KOPT-K1 (cell line): Measurements from ENCODE around the gene DHDH.
"Not testable (repeated sequence)": the region's sequence is repeated elsewhere in the genome, so short reads cannot be mapped to it uniquely, and the experiment has no call there.

ENCODE experiments used
- H3K27ac ChIP-seq: fragments of 200-600 bp; sonication (generic); 2 replicates; pipeline ENCODE4 v1.5.1; 2016; ENCODE audit warnings: antibody characterized with exemption, mild to moderate bottlenecking, low read depth, low read length; ENCODE audit not compliant: poor library complexity, severe bottlenecking
- H3K36me3 ChIP-seq: fragments of 200-600 bp; sonication (generic); 2 replicates; pipeline ENCODE4 v1.5.1; 2017; ENCODE audit warnings: antibody characterized with exemption, mild to moderate bottlenecking, low read length, moderate library complexity; ENCODE audit not compliant: insufficient read depth
- H3K9me3 ChIP-seq: fragments of 200-600 bp; sonication (generic); 2 replicates; pipeline ENCODE4 v1.5.1; 2017; ENCODE audit warnings: antibody characterized with exemption, low read length, mild to moderate bottlenecking; ENCODE audit not compliant: insufficient read depth, poor library complexity, severe bottlenecking

DHDH gene

DNA sequence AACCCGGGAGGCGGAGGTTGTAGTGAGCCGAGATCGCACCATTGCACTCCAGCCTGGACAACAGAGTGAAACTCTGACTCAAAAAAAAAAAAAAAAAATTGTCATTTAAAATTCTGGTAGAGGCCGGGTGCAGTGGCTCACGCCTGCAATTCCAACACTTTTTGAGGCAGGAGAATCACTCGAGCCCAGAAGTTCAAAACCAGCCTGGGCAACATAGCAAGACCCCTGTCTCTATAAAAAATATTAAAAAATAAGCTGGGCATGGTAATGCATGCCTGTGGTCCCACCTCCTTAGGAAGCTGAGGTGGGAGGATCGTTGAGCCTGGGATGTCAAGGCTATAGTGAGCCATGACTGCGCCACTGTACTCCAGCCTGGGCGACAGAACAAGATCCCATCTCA lies 27.2 kb upstream of the DHDH start:
- H3K9me3 ChIP-seq: no peaks in the 10 kb centered on the region
- H3K27ac ChIP-seq: no peak overlapping the region
- H3K36me3 ChIP-seq: peaks cover 68% of the 10 kb centered on the region

- H3K9me3 ChIP-seq: no peaks in the 10 kb centered on the region
- H3K36me3 ChIP-seq: peaks cover 74% of the 10 kb centered on the region
- no peak overlapping the region for H3K27ac ChIP-seq
These were observed 25.8 kb upstream of the DHDH start for GRCh38 chr19:48907671-48908070.

DNA sequence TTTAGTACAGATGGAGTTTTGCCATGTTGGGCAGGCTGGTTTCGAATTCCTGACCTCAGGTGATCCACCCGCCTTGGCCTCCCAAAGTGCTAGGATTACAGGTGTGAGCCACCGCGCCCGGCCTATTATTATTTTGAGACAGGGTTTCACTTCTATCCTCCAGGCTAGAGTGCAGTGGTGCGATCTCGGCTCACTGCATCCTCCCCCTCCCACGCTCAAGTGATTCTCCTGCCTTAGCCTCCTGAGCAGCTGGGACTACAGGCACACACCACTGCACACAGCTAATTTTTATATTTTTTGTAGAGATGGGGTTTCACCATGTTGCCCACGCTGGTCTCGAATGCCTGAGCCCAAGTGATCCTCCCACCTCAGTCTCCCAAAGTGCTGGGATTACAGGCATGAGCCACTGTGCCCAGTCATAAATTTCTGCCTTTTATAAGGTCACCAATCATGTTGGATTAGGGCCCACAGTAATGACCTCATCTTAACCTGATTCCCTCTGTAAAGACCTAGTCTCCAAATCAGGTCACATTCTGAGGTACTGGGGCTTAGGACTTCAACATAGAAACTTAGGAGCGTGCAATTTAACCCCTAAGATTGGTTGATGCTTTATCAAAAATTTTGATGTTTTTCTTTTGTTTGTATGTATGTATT lies 23.9 kb upstream of the DHDH start:
- H3K9me3 ChIP-seq, H3K27ac ChIP-seq: not testable (repeated sequence)
- peaks cover 85% of the 10 kb centered on the region for H3K36me3 ChIP-seq

DNA sequence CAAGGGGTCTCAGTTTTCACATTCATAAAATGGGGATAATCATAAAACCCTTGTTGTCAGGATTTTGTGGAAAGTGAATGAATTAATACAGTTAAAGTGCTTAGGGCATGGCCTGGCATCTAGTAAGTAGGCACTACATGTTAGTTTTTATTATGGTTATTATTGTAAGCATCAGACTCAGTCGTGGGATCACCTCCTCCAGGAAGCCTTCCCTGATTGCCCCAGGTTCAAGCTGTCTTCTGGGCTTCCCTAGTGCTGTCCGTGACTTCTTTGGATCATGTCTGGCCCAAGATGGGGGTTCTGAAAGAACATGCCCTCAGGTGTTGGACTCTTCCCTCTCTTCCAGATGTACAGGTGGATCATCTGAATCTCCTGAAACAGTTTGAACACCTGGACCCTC lies 22.7 kb upstream of the DHDH start:
- Histone ChIP-seq H3K36me3 (peaks cover 86% of the 10 kb centered on the region), H3K27ac (no peak overlapping the region), H3K9me3 (no peaks in the 10 kb centered on the region)

GRCh38 chr19:48913114-48913889 lies 20.2 kb upstream of the DHDH start:
- no peak overlapping the region for H3K27ac ChIP-seq
- H3K36me3 ChIP-seq: peaks cover 90% of the 10 kb centered on the region
- no peaks in the 10 kb centered on the region for H3K9me3 ChIP-seq

GRCh38 chr19:48914181-48914580 lies 19.3 kb upstream of the DHDH start:
- Histone ChIP-seq H3K36me3 (peaks cover 90% of the 10 kb centered on the region), H3K9me3 (no peaks in the 10 kb centered on the region)

DNA sequence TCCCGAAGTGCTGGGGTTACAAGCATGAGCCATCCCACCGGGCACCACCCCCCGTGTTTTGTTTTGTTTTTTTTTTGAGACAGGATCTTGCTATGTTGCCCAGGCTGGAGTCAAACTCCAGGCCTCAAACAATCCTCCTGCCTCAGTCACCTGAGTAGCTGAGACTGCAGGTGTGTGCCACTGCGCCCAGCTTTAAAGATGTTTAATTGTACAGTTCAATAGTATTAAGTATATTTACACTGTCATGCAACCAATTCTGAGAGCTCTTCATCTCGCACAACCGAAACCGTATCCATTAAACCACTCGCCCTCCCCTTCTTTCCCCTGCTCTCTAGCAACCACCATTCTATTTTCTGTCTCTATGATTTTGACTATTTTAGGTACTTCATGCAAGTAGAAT lies 17.7 kb upstream of the DHDH start:
- H3K27ac ChIP-seq: no peak overlapping the region
- H3K36me3 ChIP-seq: peaks cover 88% of the 10 kb centered on the region
- no peaks in the 10 kb centered on the region for H3K9me3 ChIP-seq

More at GRCh38 chr19:48914181-48914580, 19.3 kb upstream of the DHDH start:
- H3K27ac ChIP-seq: no peak overlapping the region

DNA sequence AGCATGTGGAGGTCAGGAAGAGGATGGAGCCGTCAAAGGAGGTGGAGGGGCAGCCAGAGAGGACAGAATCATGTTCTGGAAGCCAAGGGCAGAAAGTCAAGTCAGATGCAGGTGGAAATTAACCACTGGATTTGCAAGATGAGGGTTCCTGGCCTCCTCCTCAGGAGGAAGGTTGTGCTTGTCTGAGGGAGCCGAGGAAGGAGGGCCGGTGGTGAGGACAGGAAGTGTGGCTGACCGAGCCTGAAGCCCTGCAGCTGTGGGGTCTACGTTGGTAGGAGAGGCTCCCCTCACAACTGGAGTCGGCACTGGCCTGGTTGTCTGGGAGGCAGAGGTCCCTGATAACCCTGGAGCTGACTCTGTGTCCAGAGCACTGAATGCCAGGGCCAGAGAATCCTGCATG lies 15.4 kb upstream of the DHDH start:
- peaks cover 86% of the 10 kb centered on the region for H3K36me3 ChIP-seq
- H3K27ac ChIP-seq: no peak overlapping the region

GRCh38 chr19:48918801-48919247 lies 14.7 kb upstream of the DHDH start:
- Histone ChIP-seq H3K9me3 (no peaks in the 10 kb centered on the region), H3K36me3 (peaks cover 86% of the 10 kb centered on the region), H3K27ac (no peak overlapping the region)

More for the DNA sequence above, 15.4 kb upstream of the DHDH start:
- H3K9me3 ChIP-seq: no peaks in the 10 kb centered on the region

- H3K36me3 ChIP-seq: peaks cover 85% of the 10 kb centered on the region
- not testable (repeated sequence) for H3K27ac ChIP-seq, H3K9me3 ChIP-seq
These were observed 14.2 kb upstream of the DHDH start for GRCh38 chr19:48919271-48919670.

DNA sequence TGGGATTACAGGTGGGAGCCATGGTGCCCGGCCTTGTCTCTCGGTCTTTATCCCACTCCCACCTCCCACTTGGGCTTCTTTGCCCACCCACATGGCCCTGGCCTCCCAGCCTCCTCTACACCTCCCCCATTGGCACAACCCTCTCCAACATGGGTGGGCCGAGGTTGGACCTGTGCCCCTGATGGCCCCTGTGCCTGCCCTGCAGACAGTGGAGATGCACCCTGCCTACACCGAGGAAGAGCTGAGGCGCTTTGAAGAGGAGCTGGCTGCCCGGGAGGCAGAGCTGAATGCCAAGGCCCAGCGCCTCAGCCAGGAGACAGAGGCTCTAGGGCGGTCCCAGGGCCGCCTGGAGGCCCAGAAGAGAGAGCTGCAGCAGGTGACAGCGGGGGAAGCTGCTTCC lies 12.6 kb upstream of the DHDH start:
- Histone ChIP-seq H3K27ac (no peak overlapping the region), H3K9me3 (no peaks in the 10 kb centered on the region), H3K36me3 (peaks cover 68% of the 10 kb centered on the region)

- Histone ChIP-seq H3K36me3 (peaks cover 61% of the 10 kb centered on the region), H3K9me3 (no peaks in the 10 kb centered on the region)
These were observed 11.6 kb upstream of the DHDH start for GRCh38 chr19:48921721-48922500.

DNA sequence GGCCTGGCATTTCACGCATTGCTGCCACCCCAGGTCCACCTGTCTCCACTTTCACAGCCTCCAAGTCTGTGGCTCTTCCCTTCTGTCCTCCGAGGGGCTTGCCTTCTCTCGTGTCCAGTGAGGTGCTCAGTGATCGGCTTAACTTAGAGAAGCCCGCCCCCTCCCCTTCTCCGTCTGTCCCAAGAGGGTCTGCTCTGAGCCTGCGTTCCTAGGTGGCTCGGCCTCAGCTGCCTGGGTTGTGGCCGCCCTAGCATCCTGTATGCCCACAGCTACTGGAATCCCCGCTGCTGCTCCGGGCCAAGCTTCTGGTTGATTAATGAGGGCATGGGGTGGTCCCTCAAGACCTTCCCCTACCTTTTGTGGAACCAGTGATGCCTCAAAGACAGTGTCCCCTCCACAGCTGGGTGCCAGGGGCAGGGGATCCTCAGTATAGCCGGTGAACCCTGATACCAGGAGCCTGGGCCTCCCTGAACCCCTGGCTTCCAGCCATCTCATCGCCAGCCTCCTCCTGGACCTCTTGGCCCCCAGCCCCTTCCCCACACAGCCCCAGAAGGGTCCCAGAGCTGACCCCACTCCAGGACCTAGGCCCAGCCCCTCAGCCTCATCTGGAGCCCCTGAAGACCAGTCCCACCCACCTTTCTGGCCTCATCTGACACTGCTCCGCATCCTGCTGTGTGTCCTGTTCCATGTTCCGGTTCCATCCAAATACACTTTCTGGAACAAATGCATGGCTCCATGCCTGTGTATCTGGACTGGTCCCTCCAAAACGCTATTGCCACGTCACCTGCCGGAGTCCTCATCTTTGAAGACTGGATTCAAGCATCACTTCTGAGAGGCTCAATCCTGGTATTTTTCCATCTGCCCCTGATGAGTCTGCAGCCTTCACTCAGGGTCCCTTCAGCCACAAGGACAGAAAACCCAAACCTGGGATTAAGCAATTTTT lies 10.7 kb upstream of the DHDH start:
- Histone ChIP-seq H3K36me3 (peaks cover 57% of the 10 kb centered on the region), H3K27ac (no peak overlapping the region), H3K9me3 (no peaks in the 10 kb centered on the region)

More at GRCh38 chr19:48921721-48922500, 11.6 kb upstream of the DHDH start:
- no peak overlapping the region for H3K27ac ChIP-seq

DNA sequence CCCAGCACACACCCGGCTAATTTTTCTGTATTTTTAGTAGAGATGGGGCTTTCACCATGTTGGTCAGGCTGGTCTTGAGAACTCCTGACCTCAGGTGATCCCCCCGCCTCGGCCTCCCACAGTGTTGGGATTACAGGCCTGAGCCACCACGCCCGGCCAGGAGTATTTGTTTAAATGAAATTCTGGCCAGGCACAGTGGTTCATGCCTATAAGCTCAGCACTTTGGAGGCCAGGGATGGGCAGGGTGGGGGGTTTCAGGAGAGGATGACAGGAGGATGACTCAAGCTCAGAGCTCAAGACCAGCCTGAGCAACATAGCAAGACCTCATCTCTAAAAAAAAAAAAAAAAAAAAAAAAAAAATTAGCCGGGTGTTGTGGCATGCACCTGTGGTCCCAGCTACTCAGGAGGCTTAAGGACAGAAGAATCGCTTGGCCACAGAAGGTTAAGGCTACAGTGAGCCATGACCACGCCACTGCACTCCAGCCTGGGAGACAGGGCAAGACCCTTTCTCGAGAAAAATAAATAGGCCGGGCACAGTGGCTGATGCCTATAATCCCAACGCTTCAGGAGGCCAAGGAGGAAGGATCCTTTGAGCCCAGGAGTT lies 8.2 kb upstream of the DHDH start:
- H3K9me3 ChIP-seq: no peaks in the 10 kb centered on the region
- peaks cover 36% of the 10 kb centered on the region; the same call in 1 of the 2 replicates for H3K36me3 ChIP-seq
- no peak overlapping the region for H3K27ac ChIP-seq
